Activated CD4-positive, alpha-beta T cell treated with anti-CD3 and anti-CD28 coated beads for 24 hours (primary cell): ENCODE measurements around the gene SPDYE16.
"Not testable (repeated sequence)": the region's sequence is repeated elsewhere in the genome, so short reads cannot be mapped to it uniquely, and the experiment has no call there.

Experiments used
- DNase-seq, 2 donors: peaks; one replicate each; pipeline ENCODE4 v3.0.0-alpha.2; 2020; ENCODE audit warnings: low read depth in 2 of 2

Gene SPDYE16, protein sequence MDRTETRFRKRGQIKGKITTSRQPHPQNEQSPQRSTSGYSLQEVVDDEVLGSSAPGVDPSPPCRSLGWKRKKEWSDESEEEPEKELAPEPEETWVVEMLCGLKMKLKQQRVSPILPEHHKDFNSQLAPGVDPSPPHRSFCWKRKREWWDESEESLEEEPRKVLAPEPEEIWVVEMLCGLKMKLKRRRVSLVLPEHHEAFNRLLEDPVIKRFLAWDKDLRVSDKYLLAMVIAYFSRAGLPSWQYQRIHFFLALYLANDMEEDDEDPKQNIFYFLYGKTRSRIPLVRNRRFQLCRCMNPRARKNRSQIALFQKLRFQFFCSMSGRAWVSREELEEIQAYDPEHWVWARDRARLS

DNA sequence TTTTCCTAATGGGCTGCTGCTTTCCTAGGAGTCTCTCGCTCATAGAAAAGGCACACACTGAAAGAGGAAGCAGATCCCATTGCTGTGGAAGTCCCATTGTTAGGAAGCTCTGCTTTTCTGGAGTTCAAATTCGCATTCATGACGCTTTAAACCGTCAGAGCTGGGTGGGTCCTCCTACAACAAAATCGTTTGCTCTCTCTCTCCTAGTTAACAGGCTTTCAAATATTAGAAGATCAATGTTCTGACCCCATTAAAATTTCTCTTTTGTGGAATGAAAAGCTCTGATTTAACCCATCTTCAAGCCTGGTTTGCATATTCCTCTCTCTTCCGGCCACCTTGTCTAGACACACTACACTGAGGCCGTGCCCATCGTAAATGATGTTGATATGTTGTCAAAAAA lies at the start of gene SPDYE16:
SPDYE16 (minus strand) TSS at position 101 of the 400 bp plus-strand sequence. CDS start 1,838 bp downstream, outside the sequence.
- not testable (repeated sequence) for DNase-seq

DNA sequence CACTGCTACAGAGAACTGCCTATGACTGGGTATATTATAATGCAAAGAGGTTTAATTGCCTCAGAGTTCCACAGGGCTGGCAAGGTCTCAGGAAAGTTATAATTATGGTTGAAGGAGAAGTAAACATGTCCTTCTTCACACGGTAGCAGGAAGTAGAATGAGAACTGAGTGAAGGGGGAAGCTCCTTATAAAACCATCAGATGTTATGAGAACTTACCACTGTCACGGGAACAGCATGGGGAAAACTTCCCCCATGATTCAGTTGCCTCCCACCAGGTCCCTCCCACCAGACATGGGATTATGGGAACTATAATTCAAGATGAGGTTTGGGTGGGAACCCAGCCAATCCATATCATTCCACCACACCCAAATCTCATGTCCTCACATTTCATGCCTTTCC lies 49.6 kb upstream of the SPDYE16 start:
- DNase-seq = not testable (repeated sequence)

DNA sequence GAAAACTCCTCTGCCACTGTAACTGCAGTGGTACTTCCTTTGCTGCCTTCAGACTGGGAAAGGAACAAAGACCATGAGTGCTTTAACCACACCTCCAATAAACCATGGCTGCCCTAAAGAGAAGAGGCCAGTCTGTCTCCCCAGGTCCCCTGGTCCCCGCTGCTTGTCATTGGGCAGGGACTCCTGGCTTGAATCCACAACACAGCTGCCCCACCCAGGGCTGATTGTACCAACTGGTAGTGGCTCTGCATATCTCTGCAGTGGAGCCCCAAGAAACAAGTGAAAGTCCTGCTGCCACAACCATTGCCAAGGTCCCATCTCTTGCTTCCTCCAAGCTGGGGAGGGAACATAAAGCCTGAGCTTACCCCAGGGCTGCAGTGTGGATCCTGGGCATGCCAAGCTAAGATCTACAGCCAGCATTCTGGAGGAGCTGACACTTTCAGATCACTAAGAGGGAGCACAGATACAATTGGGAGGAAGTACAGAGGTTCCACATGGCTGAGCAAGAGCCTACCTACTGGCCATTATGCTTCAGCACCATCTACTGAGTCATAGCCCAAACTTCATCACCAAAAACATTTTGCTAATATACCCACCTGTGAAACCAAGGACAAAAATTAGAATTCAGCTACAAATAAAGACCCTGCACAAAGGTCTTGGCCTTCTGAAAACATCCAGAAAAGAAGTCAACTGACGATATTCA lies 48.7 kb upstream of the SPDYE16 start:
- not testable (repeated sequence) for DNase-seq

DNA sequence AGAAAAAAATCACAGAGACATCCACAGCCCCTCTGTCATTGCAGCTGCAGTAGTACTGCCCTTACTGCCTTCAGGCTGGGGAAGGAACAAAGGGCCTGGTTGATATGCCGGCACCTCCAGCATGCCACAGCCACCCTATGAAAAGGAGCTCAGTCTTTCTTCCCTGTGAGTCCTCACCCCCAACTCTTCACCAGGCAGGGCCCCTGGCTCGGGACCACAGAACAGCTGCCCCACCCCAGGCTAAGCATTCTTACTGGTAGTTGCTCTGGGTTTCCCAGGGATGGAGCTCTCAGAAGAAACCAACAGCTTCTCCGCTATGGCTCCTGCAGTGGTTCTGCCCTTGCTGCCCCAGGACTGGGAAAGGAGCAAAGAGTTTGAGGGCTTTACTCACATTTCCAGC lies 47.9 kb upstream of the SPDYE16 start:
- not testable (repeated sequence) for DNase-seq

DNA sequence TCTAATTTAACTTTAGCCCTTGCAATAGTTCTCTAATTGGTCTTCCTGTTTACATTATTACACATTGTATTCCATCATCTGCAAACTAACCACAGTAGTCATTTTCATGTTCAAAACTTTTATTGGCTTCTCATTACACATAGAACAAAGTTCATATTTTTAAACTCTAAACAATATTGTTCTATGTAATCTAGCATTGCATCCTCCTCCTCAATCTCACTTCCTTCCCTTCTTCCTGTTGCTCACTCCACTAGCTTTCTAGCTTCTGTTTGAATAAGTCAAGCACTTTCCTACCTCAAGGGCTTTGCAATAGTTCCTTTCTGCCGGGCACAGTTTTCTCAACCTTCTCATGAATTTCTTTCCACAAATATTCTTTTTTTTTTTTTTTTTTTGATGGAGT lies 45.5 kb upstream of the SPDYE16 start:
- DNase-seq = not testable (repeated sequence)

DNA sequence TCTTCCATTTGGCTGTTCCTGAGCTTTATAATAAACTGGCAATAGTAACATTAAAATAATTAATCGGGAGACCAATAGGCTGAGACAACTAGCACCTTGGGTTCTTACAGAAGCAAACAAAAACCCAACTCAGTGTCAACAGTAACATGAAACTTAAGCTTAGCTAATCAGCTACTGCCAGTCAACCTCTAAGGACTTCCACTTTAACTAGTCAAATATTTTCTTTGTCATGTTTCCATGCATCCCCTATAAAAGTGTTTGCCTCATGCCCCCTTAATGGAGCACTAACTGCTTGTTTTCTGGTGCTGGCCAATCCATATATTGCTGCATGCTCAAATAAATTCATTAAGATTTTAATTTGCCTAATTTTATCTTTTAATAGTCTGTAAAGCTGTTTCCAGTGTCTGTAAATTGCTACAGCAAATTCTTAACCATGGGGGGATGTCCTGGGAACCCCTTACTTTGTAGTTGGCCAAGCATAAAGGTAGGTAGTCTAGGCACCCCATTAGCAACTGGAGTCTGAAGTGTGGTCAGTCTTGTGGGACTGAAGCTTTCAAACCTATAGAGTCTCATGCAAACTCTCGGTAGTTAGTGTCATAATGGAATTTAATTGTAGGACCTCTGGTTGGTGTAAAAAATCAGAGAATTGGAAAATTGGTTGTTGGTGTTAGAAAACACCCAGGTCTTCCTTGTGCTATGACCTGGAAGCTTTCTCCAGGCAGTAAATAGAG lies 43.7 kb upstream of the SPDYE16 start:
- DNase-seq = not testable (repeated sequence)

DNA sequence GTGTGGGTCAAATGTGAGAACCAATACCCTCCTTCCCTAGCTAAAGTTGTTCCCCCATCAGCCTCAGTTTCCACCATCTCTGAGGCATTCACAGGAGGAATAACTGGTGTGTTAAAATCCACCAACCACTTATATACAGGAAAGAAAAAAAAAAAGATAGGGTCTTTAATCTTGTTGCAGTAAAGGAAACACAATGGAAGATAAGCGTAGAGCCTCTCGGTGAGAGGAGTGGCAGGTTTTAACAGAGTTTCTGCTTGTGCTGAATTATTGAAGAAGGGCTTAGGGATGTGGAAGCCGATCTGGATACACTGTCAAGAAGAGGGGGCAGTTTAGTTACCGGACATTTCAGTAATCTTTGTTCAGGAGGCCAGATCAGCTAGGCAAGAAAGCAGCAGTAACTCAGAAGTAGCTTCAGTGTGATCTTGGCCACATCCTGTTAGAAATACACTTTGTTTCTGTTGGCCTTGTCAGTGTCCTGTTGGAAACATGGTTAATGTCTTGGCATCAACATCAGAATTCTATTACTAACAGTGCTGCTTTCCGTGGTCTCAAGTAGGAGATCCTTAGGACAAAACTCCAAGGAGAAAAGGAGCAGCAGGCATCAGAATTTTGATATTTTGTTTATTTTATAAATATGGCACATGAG lies 40.7 kb upstream of the SPDYE16 start:
- DNase-seq = not testable (repeated sequence)

DNA sequence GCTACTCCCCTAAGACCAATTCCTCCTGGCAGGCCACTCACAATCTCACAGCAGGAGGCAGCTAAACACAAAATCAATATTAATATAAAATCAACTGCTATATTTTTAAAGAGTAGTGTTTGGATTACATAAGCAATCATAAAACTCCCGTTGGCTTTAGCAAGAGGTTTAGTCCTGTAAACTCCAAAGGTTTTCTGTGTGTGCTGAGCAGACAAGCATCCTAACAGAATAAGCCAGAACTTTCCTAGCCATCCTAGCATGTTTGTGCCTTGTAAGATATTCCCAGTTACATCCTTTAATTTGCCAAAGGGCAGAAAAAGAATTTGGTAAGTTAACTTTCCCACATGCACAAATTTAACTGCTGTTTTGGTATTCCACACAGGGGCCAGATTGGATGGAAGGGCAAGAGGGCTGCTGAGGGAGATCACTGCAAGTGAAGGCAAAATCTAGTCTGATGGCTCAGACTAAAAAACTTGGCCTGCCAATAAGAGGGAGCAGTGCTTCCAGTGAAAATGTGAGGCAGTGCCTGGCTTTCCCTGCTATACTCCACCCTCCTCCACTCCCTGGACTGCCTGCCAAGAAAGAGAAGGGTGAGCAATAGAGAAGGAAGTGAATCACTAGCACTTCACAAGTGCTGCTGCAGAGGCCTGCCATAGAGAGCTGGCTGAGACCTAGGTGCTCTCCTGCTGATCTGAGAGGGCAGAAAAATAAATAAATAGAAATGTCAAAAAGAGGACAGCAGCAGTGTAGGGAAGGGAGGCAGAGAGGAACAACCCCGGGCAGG lies 39.9 kb upstream of the SPDYE16 start:
- DNase-seq = not testable (repeated sequence)

DNA sequence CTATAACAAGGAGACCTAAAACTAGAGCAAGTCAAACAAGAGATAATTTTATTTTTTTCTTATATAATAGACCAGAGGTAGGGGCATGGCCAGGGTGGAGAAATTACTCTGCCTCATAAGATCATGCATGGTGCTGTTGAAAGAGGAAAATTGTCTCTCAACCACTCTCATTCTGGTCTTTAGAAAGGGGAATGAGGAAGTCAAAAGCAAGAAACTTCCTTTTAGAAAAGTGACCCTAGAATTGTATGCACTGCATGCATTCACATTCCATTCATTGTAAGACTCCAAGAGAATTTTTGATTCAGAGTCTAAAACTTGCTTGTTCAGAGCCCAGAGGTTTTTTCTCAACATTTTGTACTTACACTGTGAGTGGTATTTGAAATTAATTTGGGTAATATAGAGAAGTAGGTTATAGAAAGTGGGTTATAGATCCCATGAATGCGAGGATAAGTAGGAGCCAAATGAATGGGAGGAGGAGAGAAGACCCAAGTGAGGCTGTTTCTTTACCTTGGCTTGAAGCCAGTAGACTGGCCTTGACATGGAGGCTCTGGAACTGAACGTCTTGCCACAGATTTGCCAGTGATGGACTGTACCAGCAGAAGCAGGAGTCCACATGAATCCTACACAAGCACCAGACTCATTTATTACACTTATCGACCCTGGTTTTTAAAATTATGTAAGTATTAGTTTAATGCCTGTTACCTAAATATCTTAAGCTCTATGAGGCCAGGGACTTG lies 33.0 kb upstream of the SPDYE16 start:
- not testable (repeated sequence) for DNase-seq

DNA sequence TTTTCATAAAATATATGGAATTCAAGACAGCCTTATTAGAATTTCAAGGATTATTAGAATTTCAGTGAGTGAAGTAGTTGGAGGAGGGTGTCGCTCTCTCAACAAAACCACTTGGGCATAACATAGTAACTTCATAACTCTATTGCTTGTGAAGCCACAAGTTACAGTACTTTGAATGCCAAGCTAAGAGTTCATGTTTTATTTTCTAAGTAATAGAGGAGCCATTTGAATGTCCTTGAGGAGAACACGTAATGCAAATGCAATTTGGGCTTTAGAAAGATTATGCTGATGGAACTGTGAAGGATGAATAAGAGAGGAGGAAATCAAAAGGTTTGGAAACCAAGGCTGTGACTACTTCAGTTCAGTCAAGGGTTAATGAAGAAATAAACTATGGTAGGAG lies 32.3 kb upstream of the SPDYE16 start:
- DNase-seq = not testable (repeated sequence)

DNA sequence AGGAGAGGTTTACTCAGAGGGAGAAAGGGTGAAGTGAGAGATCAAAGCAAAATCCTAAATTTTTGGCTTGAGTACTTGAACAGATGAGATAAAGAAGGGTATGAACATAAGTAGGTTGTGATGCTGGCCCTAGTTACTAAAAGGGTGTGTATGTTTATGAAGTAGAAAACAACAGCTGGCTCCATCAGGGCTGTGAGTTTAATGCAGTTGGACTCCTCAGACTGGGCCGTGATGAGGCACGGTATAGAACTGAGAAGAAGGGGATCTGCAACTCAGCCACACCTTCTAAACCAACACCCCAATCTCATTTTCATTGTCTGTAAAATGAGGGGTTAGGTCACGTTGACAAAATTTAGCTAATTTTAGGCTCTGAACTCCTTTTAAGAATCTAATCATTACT lies 29.2 kb upstream of the SPDYE16 start:
- not testable (repeated sequence) for DNase-seq

DNA sequence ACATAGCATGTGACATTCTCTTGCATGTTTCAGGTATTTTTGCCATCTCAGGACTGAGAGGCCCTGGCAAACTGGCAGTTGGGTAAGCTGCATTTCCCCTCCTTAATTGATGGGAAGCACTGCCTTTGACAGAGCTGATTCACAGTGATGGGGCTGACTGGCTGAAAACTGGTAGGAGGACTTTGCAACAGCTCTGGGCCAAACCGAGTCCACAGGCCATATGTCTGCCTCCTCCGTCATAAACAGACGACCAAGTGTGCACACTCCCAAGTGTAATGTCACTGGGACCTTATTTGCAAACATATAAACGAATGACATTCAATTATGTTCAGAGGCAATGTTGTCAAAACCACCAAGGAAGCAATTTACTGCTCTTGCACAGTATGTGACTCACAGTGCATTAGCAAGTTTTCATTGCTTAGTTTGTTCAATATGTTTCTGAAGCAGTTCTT lies 27.3 kb upstream of the SPDYE16 start:
- DNase-seq = not testable (repeated sequence)

DNA sequence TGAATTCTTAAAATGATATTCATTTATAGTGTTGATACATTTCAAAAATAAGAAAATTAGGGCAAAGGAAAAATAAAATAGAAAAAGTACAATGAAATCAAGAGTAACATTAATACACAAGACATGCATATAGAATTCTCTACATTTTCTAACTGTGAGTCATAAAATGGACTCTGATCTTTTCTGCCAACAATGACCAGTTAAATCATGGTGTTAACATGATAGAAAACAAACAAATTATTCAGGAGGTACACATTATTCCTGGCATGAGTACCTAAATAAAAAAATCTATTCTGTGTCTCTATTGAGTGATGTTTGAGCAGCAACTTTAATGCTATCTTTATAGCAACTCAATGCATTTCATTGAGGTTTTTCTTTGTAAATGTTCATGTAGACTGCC lies 25.6 kb upstream of the SPDYE16 start:
- DNase-seq = not testable (repeated sequence)

DNA sequence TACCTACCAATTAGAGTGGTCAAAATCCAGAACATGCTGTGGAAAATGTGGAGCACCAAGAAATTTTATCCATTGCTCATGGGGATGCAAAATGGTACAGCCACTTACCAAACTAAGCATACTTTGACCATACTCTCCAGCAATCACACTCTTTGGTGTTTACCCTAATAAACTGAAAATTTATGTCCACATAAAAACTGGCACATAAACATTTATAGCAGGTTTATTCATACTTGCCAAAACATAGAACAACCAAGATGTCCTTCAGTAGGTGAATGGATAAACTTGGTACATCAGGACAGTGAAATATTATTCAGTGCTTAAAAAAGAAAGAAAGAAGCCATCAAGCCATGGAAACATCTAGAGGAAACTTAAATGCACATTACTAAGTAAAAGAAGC lies 24.7 kb upstream of the SPDYE16 start:
- not testable (repeated sequence) for DNase-seq

DNA sequence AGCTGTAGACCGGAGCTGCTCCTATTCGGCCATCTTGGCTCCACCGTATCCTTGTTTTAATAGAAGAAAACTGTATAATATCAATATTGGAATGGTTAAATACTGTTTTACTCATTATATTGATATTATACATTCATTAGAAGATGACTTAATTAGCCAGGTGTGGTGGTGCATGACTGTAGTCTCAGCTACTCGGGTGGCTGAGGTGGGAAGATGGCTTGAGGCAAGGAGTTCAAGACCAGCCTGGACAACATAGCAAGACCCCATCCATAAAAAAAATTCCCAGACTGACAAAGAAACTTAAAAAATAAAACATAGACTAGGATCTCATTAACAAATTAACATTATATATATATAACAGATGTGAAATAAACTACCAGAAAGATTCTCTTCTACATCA lies 24.2 kb upstream of the SPDYE16 start:
- DNase-seq = not testable (repeated sequence)

DNA sequence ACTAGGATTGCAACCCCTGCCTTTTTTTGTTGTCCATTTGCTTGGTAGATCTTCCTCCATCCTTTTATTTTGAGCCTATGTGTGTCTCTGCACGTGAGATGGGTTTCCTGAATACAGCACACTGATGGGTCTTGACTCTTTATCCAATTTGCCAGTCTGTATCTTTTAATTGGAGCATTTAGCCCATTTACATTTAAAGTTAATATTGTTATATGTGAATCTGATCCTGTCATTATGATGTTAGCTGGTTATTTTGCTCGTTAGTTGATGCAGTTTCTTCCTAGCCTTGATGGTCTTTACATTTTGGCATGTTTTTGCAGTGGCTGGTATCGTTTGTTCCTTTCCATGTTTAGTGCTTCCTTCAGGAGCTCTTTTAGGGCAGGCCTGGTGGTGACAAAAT lies 21.9 kb upstream of the SPDYE16 start:
- not testable (repeated sequence) for DNase-seq

DNA sequence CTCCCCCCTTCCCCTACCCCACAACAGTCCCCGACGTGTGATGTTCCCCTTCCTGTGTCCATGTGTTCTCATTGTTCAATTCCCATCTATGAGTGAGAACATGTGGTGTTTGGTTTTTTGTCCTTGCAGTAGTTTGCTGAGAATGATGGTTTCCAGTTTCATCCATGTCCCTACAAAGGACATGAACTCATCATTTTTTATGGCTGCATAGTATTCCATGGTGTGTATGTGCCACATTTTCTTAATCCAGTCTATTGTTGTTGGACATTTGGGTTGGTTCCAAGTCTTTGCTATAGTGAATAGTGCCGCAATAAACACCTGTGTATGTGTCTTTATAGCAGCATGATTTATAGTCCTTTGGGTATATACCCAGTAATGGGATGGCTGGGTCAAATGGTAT lies 18.2 kb upstream of the SPDYE16 start:
- not testable (repeated sequence) for DNase-seq

DNA sequence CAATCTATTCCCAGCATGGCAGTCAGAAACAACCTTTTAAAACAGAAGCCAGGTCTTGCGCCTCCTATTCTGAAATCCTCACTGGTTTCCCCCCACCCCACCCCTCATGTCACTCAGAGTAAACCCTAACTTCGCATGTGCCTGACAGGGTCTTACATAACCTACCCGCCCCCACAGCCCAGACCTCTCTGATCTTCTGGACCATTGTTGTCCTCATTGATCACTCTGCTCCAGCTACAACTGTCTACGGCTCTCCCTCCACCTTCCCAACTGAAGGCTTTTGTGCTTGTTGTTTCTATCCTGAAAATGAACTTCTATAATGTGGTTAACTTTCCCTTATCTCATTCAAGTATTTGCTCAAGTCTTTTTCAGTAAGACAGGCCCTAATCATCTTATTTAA lies 17.1 kb upstream of the SPDYE16 start:
- DNase-seq = not testable (repeated sequence)

DNA sequence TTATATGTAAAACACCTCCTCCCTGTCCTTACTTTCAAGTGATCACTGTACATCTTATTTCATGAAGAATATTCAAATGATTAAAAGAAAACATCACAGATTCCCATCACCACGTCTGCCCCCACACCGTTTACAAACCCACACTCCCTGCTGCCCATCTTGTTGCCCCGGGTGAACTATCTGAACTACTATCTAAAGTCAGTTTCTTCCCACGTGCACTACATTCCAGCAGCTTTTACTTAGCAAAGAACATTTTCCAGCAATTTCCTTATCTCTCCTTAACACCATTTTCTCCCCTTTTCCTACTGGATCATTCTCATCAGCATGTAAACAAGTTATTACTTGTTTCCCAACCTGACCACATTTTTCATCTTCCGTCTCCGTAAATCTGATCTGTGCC lies 16.6 kb upstream of the SPDYE16 start:
- DNase-seq = not testable (repeated sequence)

DNA sequence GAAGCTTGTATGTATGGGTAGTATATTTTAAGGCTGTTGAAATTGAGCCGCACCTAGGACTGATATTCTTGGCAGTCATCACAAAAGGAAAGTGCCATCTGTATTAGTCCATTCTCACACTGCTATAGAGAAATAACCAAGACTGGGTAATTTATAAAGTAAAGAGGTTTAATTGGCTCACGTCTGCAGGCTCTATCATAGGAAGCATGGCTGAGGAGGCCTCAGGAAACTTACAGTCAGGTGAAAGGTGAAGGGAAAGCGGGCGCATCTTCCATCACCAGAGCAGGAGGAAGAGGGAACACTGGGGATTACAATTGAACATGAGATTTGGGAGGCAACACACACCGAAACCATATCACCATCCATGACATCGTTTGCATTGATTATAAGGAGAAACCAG lies 8.9 kb upstream of the SPDYE16 start:
- not testable (repeated sequence) for DNase-seq
